Measurements from ENCODE around the gene SLC39A9. TPM values are rescaled to one million over a fixed set of nuclear protein-coding genes. Genes with fewer than 3 reads are reported as not detected.
A peak's percentile ranks its signal among the peaks of the same experiment; 100 is the strongest.

The SLC39A9 gene
- total RNA-seq, 4 donors from 2014 or later: 37.6 to 46.3 (median 42.3) TPM

GRCh38 chr14:69360438-69361108, 37.9 kb upstream of the SLC39A9 start:
- WGBS: 91% methylated on average over 6 of the region's 7 CpGs
- Histone ChIP-seq H3K4me3 (no peak overlapping the region), H3K9me3 (no peaks in the 10 kb centered on the region), H3K4me1 (peaks cover 6 to 16% (median 8%) of the 10 kb centered on the region in 4 donors), H3K27me3 (no peaks in the 10 kb centered on the region), H3K36me3 (no peaks in the 10 kb centered on the region), H3K27ac (replicated peaks in 1 of 4) (no peak overlapping the region)
- DNase-seq (ENCODE audit: extremely low spot score): no peak
- no peak for TF ChIP-seq CTCF (IDR thresholded peaks at IDR 0.05)
- no peak for TF ChIP-seq EP300 (IDR thresholded peaks at IDR 0.05)
- no peak for TF ChIP-seq POLR2A (IDR thresholded peaks at IDR 0.05; ENCODE audit: low read depth)
- intact Hi-C loops (cut with DNase I): loop anchor here (5.0 kb wide), 1 partner anchor 118 kb away; no protein-coding TSS in a partner anchor

DNA sequence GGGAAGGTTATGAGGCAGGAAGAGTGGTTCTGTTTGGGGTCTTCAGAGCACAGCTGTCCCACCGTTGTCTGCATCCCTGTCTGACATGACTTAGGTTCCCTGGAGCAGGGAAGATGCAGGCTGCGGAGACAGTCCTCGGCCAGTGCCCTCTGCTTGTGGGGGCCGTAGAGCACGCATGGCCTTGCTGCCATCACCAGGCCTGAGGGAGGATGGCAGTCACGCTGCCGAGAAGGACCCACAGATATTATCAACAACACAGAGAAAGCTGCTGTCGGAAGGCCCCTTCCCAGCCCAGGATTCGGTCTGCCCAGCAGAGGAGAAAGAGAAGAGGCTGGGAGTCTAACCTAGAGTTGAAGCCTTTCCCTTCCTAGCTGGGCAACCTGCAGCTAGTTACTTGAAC, 35.4 kb upstream of the SLC39A9 start:
- H3K9me3 ChIP-seq: no peaks in the 10 kb centered on the region
- H3K27me3 ChIP-seq: no peaks in the 10 kb centered on the region
- intact Hi-C loops (cut with DNase I): loop anchor here (5.0 kb wide), 1 partner anchor 121 kb away; no protein-coding TSS in a partner anchor
- H3K4me3 ChIP-seq: no peak overlapping the region
- peaks cover 0 to 8% (median 0%) of the 10 kb centered on the region in 4 donors for H3K4me1 ChIP-seq
- 10% methylated on average over 9 of the region's 9 CpGs for WGBS
- H3K36me3 ChIP-seq: no peaks in the 10 kb centered on the region
- no peak for DNase-seq (ENCODE audit: extremely low spot score)
- no peak for TF ChIP-seq POLR2AphosphoS5 (IDR thresholded peaks at IDR 0.05)
- TF ChIP-seq CTCF (IDR thresholded peaks at IDR 0.05): peak; percentile 25 to 48 (median 31)
- no peak overlapping the region for H3K27ac ChIP-seq (replicated peaks in 1 of 4)

DNA sequence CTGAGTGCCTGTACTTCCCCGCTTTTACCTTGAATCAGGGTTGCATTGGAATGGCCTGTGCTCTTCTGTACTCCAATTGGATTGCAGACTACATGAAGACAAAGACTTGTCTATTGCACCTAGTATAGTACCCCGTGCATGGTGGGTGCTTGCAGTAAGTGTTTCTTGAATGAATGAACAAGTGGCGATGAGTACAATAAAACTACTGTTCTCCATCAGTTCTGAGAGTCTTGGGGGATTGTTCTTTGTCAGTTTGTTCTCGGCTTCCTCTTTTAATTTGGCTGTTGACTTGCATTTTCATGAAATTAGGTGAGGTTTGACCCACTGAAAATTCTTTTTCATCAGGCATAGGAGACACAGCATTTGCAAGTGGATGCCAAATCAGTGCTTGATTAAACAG, 34.5 kb upstream of the SLC39A9 start:
- no peak for TF ChIP-seq POLR2A (IDR thresholded peaks at IDR 0.05; ENCODE audit: low read depth)
- TF ChIP-seq CTCF (IDR thresholded peaks at IDR 0.05): no peak
- no peak for TF ChIP-seq POLR2AphosphoS5 (IDR thresholded peaks at IDR 0.05)
- TF ChIP-seq EP300 (IDR thresholded peaks at IDR 0.05): no peak
- H3K27me3 ChIP-seq: no peaks in the 10 kb centered on the region
- H3K9me3 ChIP-seq: no peaks in the 10 kb centered on the region
- H3K4me1 ChIP-seq: peaks cover 0 to 8% (median 0%) of the 10 kb centered on the region in 4 donors
- H3K27ac ChIP-seq (replicated peaks in 1 of 4): no peak overlapping the region
- intact Hi-C loops (cut with DNase I): loop anchor here (5.0 kb wide), 1 partner anchor 122 kb away; no protein-coding TSS in a partner anchor
- H3K4me3 ChIP-seq: no peak overlapping the region
- H3K36me3 ChIP-seq: no peaks in the 10 kb centered on the region
- DNase-seq (ENCODE audit: extremely low spot score): no peak
- WGBS: 94% methylated on average over 3 of the region's 4 CpGs

GRCh38 chr14:69364378-69364777, 34.1 kb upstream of the SLC39A9 start:
- no peaks in the 10 kb centered on the region for H3K27me3 ChIP-seq
- no peaks in the 10 kb centered on the region for H3K9me3 ChIP-seq
- no peak for DNase-seq (ENCODE audit: extremely low spot score)
- TF ChIP-seq POLR2A (IDR thresholded peaks at IDR 0.05; ENCODE audit: low read depth) (no peak), EP300 (IDR thresholded peaks at IDR 0.05) (no peak), POLR2AphosphoS5 (IDR thresholded peaks at IDR 0.05) (no peak), CTCF (IDR thresholded peaks at IDR 0.05) (no peak)
- H3K36me3 ChIP-seq: no peaks in the 10 kb centered on the region
- 79% methylated on average over 2 of the region's 2 CpGs for WGBS
- intact Hi-C loops (cut with DNase I): loop anchor here (5.0 kb wide), 1 partner anchor 122 kb away; no protein-coding TSS in a partner anchor
- no peak overlapping the region for H3K27ac ChIP-seq (replicated peaks in 1 of 4)
- H3K4me1 ChIP-seq: peaks cover 0 to 8% (median 0%) of the 10 kb centered on the region in 4 donors
- no peak overlapping the region for H3K4me3 ChIP-seq
